H1 (cell line): Measurements from ENCODE around the gene NOL4L. TPM values are rescaled to one million over a fixed set of nuclear protein-coding genes. Genes with fewer than 3 reads are reported as not detected.

Experiments
- CTCF ChIA-PET: fragments of 300-600 bp; sonication (Branson Sonifier 250); formaldehyde crosslinking; loops from one replicate; lab custom pipeline; 2021; ENCODE audit not compliant: partially characterized antibody; lab: Charles Lee
- POLR2A ChIA-PET: fragments of 300-600 bp; sonication (Branson Sonifier 250); formaldehyde crosslinking; loops from one replicate; lab custom pipeline; 2021; ENCODE audit warnings: inconsistent platforms; ENCODE audit not compliant: partially characterized antibody; lab: Charles Lee
- DNase-seq, 2 experiments: peaks; one replicate each; pipeline versions ENCODE4 v3.0.0 to v3.0.0-alpha.2; 2010 to 2022; ENCODE audit warnings: low spot score in 2 of 2, low read depth in 1 of 2, mixed read lengths in 1 of 2
- FAIRE-seq: peaks from 2 replicates; lab custom pipeline; 2011; peaks lifted over from hg19 to GRCh38; lab: Jason Lieb, UNC
- H2AFZ ChIP-seq: 2 replicates; pipeline ENCODE4 v1.8.1; 2012; ENCODE audit warnings: low read length, inconsistent platforms
- H2AK5ac ChIP-seq: 2 replicates; pipeline ENCODE4 v1.6.1; 2013; ENCODE audit warnings: low read depth, low read length
- H2BK120ac ChIP-seq: replicated peaks from 2 replicates; pipeline ENCODE3; 2013; ENCODE audit warnings: low read depth, low read length, inconsistent platforms
- H2BK12ac ChIP-seq: 2 replicates; pipeline ENCODE4 v1.6.1; 2013; ENCODE audit warnings: low read depth, low read length
- H2BK15ac ChIP-seq: 2 replicates; pipeline ENCODE4 v1.6.1; 2013; ENCODE audit warnings: low read length
- H2BK20ac ChIP-seq: 2 replicates; pipeline ENCODE4 v1.6.1; 2013; ENCODE audit warnings: low read length
- H2BK5ac ChIP-seq: 2 replicates; pipeline ENCODE4 v1.6.1; 2013; ENCODE audit warnings: low read depth, low read length
- H3K14ac ChIP-seq: 2 replicates; pipeline ENCODE4 v1.6.1; 2013; ENCODE audit warnings: inconsistent platforms; ENCODE audit not compliant: insufficient read length
- H3K18ac ChIP-seq: 2 replicates; pipeline ENCODE4 v1.6.1; 2013; ENCODE audit warnings: low read length; ENCODE audit errors: extremely low read depth
- H3K23ac ChIP-seq: 2 replicates; pipeline ENCODE4 v1.6.1; 2013; ENCODE audit warnings: inconsistent platforms; ENCODE audit not compliant: insufficient read length
- H3K23me2 ChIP-seq: 2 replicates; pipeline ENCODE4 v1.6.1; 2013; ENCODE audit warnings: low read depth, low read length
- H3K27ac ChIP-seq: 2 replicates; pipeline ENCODE4 v1.6.1; 2011; ENCODE audit warnings: low read depth, low read length, inconsistent platforms
- H3K27me3 ChIP-seq, 4 experiments: replicated peaks in 1 of 4; 1 replicate in 1 of 4; 2 replicates in 3 of 4; pipeline versions ENCODE4 v1.6.1 to v1.8.1; 2011 to 2013; ENCODE audit warnings: low read length in 3 of 4, mild to moderate bottlenecking in 3 of 4, inconsistent platforms in 2 of 4, mixed read lengths in 2 of 4, moderate library complexity in 1 of 4; ENCODE audit not compliant: control insufficient read depth in 3 of 4, insufficient read depth in 3 of 4; ENCODE audit errors: extremely low read depth in 1 of 4
- H3K36me3 ChIP-seq, 4 experiments: 2 replicates each; pipeline versions ENCODE4 v1.6.1 to v1.8.1; 2011 to 2013; ENCODE audit warnings: mild to moderate bottlenecking in 4 of 4, low read length in 3 of 4, moderate library complexity in 2 of 4, control low read depth in 1 of 4, inconsistent platforms in 1 of 4; ENCODE audit not compliant: insufficient read depth in 4 of 4, control insufficient read depth in 2 of 4
- H3K4ac ChIP-seq: replicated peaks from 2 replicates; pipeline ENCODE3; 2013; ENCODE audit warnings: low read length, low read depth, mixed read lengths, inconsistent platforms; ENCODE audit not compliant: insufficient read length
- H3K4me1 ChIP-seq, 4 experiments: replicated peaks in 1 of 4; 1 replicate in 1 of 4; 2 replicates in 3 of 4; pipeline versions ENCODE4 v1.6.1 to v1.8.1; 2011 to 2013; ENCODE audit warnings: low read length in 3 of 4, inconsistent platforms in 2 of 4, mixed read lengths in 1 of 4; ENCODE audit not compliant: insufficient read depth in 4 of 4, control insufficient read depth in 3 of 4
- H3K4me2 ChIP-seq, 2 experiments: 2 replicates each; pipeline versions ENCODE4 v1.6.1 to v1.8.1; 2011 to 2013; ENCODE audit warnings: low read depth in 2 of 2, low read length in 2 of 2, control low read depth in 1 of 2, inconsistent platforms in 1 of 2, mild to moderate bottlenecking in 1 of 2; ENCODE audit not compliant: insufficient read depth in 1 of 2
- H3K4me3 ChIP-seq, 4 experiments: fragments of 200-600, 300-600 bp in 1 of 4; sonication (generic), shearing (Covaris generic), sonication (Bioruptor Twin) in 1 of 4; 2 replicates each; pipeline versions ENCODE4 v1.5.1 to v1.8.1; 2011 to 2016; ENCODE audit warnings: low read length in 4 of 4, low read depth in 3 of 4, control low read depth in 2 of 4, inconsistent platforms in 2 of 4, mild to moderate bottlenecking in 2 of 4, mixed read lengths in 1 of 4, moderate library complexity in 1 of 4; ENCODE audit not compliant: insufficient read depth in 2 of 4; ENCODE audit errors: extremely low read depth in 1 of 4
- H3K56ac ChIP-seq: replicated peaks from 2 replicates; pipeline ENCODE3; 2013; ENCODE audit warnings: low read depth, mild to moderate bottlenecking, mixed read lengths, low read length, inconsistent platforms; ENCODE audit not compliant: insufficient read length
- H3K79me1 ChIP-seq: 2 replicates; pipeline ENCODE4 v1.6.1; 2013; ENCODE audit warnings: low read depth, low read length, control low read depth
- H3K79me2 ChIP-seq, 2 experiments: 2 replicates each; pipeline versions ENCODE4 v1.6.1 to v1.8.1; 2012 to 2013; ENCODE audit warnings: low read length in 2 of 2, mild to moderate bottlenecking in 2 of 2, inconsistent platforms in 1 of 2; ENCODE audit not compliant: insufficient read depth in 2 of 2, control insufficient read depth in 1 of 2
- H3K9ac ChIP-seq, 4 experiments: replicated peaks in 1 of 4; 1 replicate in 1 of 4; 2 replicates in 3 of 4; pipeline versions ENCODE4 v1.6.1 to v1.8.1; 2011 to 2013; ENCODE audit warnings: low read depth in 3 of 4, low read length in 3 of 4, control low read depth in 2 of 4, mild to moderate bottlenecking in 2 of 4, moderate library complexity in 2 of 4, inconsistent platforms in 1 of 4; ENCODE audit errors: extremely low read depth in 1 of 4
- H3K9me3 ChIP-seq, 2 experiments: 2 replicates each; pipeline versions ENCODE4 v1.6.1 to v1.8.1; 2012 to 2013; ENCODE audit warnings: mild to moderate bottlenecking in 2 of 2, moderate library complexity in 2 of 2, control low read depth in 1 of 2, inconsistent platforms in 1 of 2, low read depth in 1 of 2, low read length in 1 of 2, mixed read lengths in 1 of 2; ENCODE audit not compliant: insufficient read depth in 2 of 2
- H4K20me1 ChIP-seq, 2 experiments: replicated peaks in 1 of 2; 2 replicates each; pipeline versions ENCODE3 to v1.8.1; 2011 to 2013; ENCODE audit warnings: inconsistent platforms in 2 of 2, low read length in 2 of 2, mild to moderate bottlenecking in 1 of 2; ENCODE audit not compliant: insufficient read depth in 2 of 2, control insufficient read depth in 1 of 2
- H4K5ac ChIP-seq: 2 replicates; pipeline ENCODE4 v1.6.1; 2013; ENCODE audit warnings: low read length, low read depth, mixed read lengths, inconsistent platforms; ENCODE audit not compliant: insufficient read length
- H4K8ac ChIP-seq: 2 replicates; pipeline ENCODE4 v1.8.0; 2013; ENCODE audit warnings: mild to moderate bottlenecking, moderate library complexity, low read length, inconsistent platforms; ENCODE audit not compliant: insufficient read depth; ENCODE audit errors: extremely low read depth
- H4K91ac ChIP-seq: replicated peaks from 2 replicates; pipeline ENCODE3; 2013; ENCODE audit warnings: low read length, mixed read lengths, inconsistent platforms; ENCODE audit not compliant: insufficient read length
- JUND ChIP-seq: IDR thresholded peaks from 2 replicates; pipeline ENCODE4 v1.6.1; 2011; ENCODE audit warnings: mild to moderate bottlenecking, improper control_type of control experiment, low read length
- KDM1A ChIP-seq: fragments of 200-600, 300-600 bp; sonication (generic); IDR thresholded peaks from 2 replicates; pipeline ENCODE4 v1.7.1; 2016; ENCODE audit warnings: mild to moderate bottlenecking, low read length, borderline replicate concordance
- SIN3A ChIP-seq, 2 experiments: IDR thresholded peaks in 1 of 2; conservative IDR thresholded peaks in 1 of 2; 2 replicates each; pipeline ENCODE4 v1.6.1; 2011 to 2012; ENCODE audit warnings: low read length in 2 of 2, improper control_type of control experiment in 1 of 2, low read depth in 1 of 2, mild to moderate bottlenecking in 1 of 2
- WGBS, 2 experiments: shearing (Covaris generic) in 1 of 2; methylation state at CpG; one replicate each; pipeline versions ENCODE4 v1.1.6 to v1.1.7; 2013 to 2015; ENCODE audit warnings: low lambda C conversion rate in 2 of 2, mixed read lengths in 2 of 2, inconsistent platforms in 1 of 2, low coverage in 1 of 2, missing lambda C conversion rate in 1 of 2; ENCODE audit not compliant: insufficient replicate concordance in 2 of 2, insufficient coverage in 1 of 2, insufficient read length in 1 of 2; ENCODE audit errors: extremely low coverage in 1 of 2, missing lambda C conversion rate in 1 of 2; 5-methylcytosine and 5-hydroxymethylcytosine counted together
- polyA plus RNA-seq, 7 experiments: library from polyadenylated mRNA; depleted of rRNA in 3 of 7; stranded (reverse) in 5 of 7; unstranded in 2 of 7; fragments of >200 nt in 5 of 7; fragments of 200-250 nt in 2 of 7; gene quantifications; 1 replicate in 5 of 7; 2 replicates in 1 of 7; 4 replicates in 1 of 7; pipeline versions ENCODE4 v1.2.1 to v1.2.3, GENCODE V29; 2011 to 2013; ENCODE audit warnings: missing spikeins in 2 of 7, mixed read lengths in 2 of 7
- total RNA-seq: library from RNA; stranded (reverse); fragmentation: NEBNext Ultra II Directional; extraction: Animal tissue kit (Norgen Biotek cat#: 25700); gene quantifications from 2 replicates; pipeline ENCODE4 v1.2.1, GENCODE V29; 2021

The NOL4L gene
- total and polyA plus RNA-seq, 2 of the 8 experiments (the other 6 are each of a cell fraction or from before 2014, with no cell fraction given) = 15.3 to 23.7 TPM

- POLR2A ChIA-PET = interaction anchor here (0.9 to 2.1 kb wide), 7 partner anchors 16 to 181 kb away, joined by 3 to 7 read pairs (median 3); partner anchors contain the start of gene KIF3B
- peak overlapping the region; percentile 82 to 93 for H3K4me2 ChIP-seq
Observed at GRCh38 chr20:32458061-32458836, 126.9 kb downstream of the NOL4L start.

More at GRCh38 chr20:32458061-32458836, 126.9 kb downstream of the NOL4L start:
- Histone ChIP-seq H3K23me2 (peaks cover 2% of the 10 kb centered on the region; the same call in 1 of the 2 replicates), H3K9ac (peak overlapping the region in 1 of 4 experiments; percentile 16; a peak in 1 of 7 replicates), H2AK5ac (no peak overlapping the region; the same call in 1 of the 2 replicates), H3K27ac (no peak overlapping the region), H4K5ac (peak overlapping the region; percentile 89), H4K20me1 (peaks cover 9 to 27% of the 10 kb centered on the region in 2 experiments), H2BK20ac (peak overlapping the region; percentile 80; the same call in 1 of the 2 replicates), H4K91ac (peak overlapping the region; percentile 79), H3K36me3 (peaks cover 2 to 8% (median 5%) of the 10 kb centered on the region in 4 experiments; a peak in 4 of 8 replicates), H3K4ac (no peak overlapping the region), H2BK15ac (no peak overlapping the region; the same call in 1 of the 2 replicates), H2BK120ac (no peak overlapping the region), H3K14ac (no peak overlapping the region), H2BK12ac (peak overlapping the region; percentile 85; the same call in 1 of the 2 replicates), H2BK5ac (peak overlapping the region; percentile 77), H3K4me3 (peak overlapping the region; percentile 38 to 61 (median 47); a peak in 7 of 8 replicates), H3K23ac (no peak overlapping the region), H3K79me2 (no peaks in the 10 kb centered on the region; a peak in 1 of 4 replicates), H4K8ac (peak overlapping the region; percentile 82; the same call in 1 of the 2 replicates), H3K4me1 (peaks cover 0 to 18% (median 14%) of the 10 kb centered on the region in 4 experiments; a peak in 6 of 7 replicates), H3K79me1 (no peaks in the 10 kb centered on the region; the same call in 1 of the 2 replicates), H2AFZ (no peak overlapping the region), H3K56ac (no peak overlapping the region), H3K27me3 (no peaks in the 10 kb centered on the region), H3K9me3 (no peaks in the 10 kb centered on the region), H3K18ac (peak overlapping the region; percentile 95)
- TF ChIP-seq SIN3A (conservative IDR thresholded peaks at IDR 0.05 in 1 of 2, IDR thresholded peaks at IDR 0.05 in 1 of 2; ENCODE audit: low read depth in 1 of 2, low read length in 2 of 2) (no peak), JUND (no peak), KDM1A (no peak)
- CTCF ChIA-PET = interaction anchor here (0.5 to 2.8 kb wide), 17 partner anchors 8 to 292 kb away, joined by 3 to 11 read pairs (median 4); no protein-coding TSS in a partner anchor
- FAIRE-seq = no peak
- WGBS, 2 experiments = 81% methylated on average over 10 of the region's 10 CpGs; no CpG with 5 or more reads in 1 of the 2 experiments
- DNase-seq = no peak
